GM18526 (cell line): Measurements from ENCODE around the gene PDGFB.

Experiments used
- POLR2A ChIP-seq: IDR thresholded peaks from 3 replicates; pipeline ENCODE4 v1.6.1; 2011; ENCODE audit not compliant: insufficient read length; ENCODE audit errors: extremely low read depth

The PDGFB gene

DNA sequence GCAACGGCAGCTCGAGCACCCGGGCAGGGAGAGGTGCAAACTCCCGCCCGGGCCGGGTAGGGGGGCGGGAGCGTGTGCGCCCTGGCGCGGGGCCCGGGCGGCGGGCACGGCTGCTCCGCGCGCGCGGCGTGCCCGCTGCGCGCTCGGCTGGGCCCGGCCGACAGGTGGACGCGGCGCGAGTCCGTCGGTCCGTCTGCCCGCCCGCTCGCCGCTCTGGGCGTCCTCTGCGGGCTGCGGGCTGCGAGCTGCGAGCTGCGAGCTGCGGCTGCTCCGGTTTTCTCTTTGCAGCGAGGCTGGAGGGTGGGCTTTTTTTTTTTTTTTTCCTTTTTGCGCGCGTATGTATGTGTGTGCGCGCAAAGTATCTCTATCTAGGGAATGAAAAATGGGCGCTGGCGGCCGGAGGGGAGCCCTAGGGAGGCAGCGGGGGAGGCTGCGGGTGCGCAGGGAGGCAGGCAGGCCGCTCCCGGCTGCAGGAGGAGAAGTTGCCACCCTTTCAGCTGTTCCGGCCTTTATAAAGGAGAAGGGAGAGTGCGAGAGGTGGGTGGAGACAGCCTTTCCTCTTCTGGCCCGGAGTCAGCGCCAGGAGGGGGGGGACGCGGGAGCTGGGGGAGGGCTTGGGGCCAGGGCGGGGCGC is at the start of gene PDGFB:
Gene PDGFB (minus strand): TSS at position 487 of the 634 bp plus-strand sequence. CDS start 1,019 bp downstream, outside the sequence.
- TF ChIP-seq POLR2A, result no peak

DNA sequence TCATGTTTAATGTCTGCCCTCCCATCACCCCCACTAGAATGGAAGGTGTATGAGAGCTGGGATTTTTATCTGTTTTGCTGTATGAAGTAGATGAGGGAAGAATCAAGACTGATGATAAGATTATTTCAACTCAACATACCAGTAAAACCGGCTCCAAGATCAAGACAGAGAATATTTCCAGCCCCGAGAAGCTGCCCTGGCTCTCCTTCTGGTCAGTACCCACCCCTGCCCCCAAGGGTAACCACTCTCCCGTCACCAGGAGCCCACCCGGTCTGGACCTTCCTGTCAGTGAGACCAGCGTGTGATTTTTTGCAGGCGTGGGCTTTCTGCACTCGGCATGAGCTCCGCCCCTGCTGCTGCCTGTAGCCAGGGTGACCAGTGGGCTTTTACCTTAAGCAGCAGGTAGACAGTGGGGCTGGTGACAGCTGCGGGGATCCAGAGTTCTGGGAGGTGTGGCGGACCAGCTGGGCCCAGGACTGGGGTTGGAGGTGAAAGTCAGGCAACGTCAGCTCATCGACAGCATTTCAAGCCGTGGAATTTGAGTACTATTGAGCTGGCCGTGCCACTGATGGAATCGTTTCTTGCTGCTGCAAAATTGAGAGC is 49.1 kb upstream of the PDGFB start:
- TF ChIP-seq POLR2A, result no peak

DNA sequence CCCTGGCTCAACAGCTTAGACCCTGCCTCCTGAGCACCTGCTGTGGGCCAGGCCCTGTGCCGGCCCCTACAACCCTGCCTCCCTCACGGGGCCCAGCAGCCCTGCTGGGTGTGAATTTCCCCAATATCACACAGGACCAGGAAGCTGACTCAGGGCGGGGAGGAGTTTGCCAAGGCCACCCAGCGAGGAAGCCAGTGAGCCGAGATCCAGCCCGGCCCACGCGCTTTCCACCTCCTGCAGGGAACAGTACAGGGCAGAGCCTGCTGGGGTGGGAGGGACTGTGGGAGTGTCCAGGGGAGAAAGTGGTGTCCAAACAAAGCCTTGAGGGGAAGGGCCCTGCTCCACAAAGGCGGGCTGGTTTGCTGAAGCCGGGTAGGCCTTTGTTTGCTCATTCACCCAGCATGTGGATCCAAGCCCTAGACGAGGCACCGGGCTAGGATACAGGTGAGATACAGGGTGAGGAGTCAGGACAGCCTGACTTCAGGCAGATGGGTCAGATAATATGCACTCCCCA is 47.8 kb upstream of the PDGFB start:
- no peak for TF ChIP-seq POLR2A

DNA sequence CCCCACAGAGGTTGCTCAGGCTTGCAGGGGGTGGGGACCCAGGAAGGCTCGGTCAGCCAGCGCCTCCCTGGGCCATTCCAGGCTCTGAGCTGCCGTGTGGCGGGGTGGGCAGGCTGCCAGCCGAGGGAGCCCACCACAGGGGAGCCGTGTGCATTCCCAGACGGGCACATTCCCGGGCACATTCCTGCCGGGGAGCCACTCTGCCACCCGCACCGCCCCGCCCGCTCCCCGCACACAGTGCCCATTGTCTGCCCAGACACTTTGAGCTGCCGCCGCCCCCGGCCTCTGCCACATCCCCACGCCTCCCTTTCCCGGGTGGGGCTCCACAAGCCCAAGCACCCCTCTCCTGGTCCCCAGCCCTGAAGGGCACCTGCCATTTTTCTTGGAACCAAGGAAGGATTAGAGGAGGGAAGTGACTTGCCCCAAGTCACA is 47.3 kb upstream of the PDGFB start:
- no peak for TF ChIP-seq POLR2A

DNA sequence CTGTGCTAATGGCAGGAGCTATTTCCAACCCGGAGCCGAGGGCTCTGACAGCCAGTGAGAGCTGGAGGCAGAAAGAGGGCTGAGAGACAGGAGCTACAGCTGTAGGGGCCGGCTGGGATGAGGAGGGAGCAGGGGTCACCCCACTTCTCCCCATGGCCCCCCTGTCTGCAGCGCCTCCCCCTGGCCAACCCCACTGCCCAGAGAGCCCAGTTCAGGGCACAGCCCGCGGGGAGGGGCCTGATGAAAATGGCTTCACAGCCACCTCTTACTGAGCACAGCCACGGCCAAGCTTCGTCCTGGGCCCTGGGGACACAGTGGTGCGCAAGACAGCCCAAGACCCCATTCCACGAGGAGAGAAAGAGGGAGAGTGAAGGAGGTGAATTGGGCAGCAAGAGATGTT is 46.7 kb upstream of the PDGFB start:
- no peak for TF ChIP-seq POLR2A

DNA sequence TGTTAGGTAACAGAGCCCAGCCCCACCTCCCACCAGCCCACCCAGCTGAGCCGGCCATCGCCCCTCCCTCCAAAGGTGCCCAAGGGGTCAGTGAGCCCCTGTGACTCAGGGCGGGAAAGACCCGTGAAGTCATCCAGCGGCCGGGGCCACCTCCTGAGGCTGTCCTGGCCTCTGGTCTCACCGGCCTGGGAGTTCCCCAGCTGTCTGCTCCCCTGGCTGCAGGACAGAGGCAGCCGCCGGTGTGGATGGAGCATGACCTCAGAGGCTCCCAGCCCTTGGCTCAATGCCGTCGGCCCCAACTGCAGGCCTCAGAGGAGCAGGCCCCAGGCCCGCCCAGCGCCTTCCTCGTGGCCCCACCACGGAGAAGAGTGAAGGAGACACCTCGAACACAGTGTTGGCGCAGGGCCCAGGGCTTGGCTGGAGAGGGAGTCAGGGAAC is 46.0 kb upstream of the PDGFB start:
- no peak for TF ChIP-seq POLR2A

DNA sequence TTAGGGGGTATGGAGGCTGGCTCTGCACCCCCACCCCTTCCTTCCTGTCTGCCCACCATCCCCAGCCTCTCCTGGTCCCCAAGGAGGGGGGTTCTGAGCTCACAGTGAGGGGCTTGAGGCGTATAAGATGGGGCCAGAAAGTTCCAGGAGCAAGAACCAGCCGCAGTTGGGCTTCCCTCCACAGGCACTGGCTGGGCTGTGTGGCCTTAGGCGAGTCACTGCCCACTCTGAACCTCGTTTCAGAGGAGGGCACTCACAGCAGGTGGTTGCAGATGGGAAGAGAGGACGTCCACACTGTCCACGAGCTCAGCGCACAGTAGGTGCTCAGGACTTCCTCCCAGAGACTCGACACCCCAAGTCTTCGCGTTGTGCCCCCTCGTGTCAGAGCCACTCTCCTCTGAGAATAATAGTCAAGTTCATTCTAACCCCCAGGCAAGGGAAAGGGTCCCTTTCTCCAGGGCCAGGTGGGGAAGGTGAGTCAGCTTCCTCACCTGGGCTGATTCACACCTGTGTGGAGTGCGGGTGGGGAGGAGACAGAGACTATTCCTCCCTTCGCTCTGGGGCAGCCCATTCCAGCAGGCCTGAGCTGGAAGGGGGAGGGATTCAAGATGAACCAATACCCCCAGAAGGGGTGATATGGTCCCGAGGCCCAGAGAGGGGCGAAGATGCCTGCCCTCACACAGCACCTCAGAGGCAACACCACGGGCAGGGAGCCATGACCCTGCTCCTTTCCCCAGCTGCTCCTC is 45.4 kb upstream of the PDGFB start:
- no peak for TF ChIP-seq POLR2A

DNA sequence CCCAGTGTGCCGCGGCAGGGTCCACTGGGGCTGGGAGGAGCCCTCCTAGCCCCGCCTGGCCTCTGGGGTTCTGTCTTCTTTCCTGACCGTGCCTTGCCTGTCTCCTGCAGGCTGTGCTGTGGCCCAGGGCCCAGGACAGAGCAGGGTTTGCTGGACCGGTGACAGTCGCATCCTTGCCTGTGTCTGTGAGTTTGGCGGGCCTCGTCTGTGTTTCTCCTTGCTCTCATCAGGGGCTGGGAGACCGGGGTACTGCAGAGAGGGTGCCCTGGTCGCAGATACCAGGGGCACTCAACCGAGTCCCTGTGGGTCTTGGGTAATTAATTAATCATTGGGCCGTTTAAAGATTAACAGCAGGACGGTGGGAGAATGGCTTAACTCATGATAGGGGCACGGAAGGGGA is 44.8 kb upstream of the PDGFB start:
- no peak for TF ChIP-seq POLR2A

DNA sequence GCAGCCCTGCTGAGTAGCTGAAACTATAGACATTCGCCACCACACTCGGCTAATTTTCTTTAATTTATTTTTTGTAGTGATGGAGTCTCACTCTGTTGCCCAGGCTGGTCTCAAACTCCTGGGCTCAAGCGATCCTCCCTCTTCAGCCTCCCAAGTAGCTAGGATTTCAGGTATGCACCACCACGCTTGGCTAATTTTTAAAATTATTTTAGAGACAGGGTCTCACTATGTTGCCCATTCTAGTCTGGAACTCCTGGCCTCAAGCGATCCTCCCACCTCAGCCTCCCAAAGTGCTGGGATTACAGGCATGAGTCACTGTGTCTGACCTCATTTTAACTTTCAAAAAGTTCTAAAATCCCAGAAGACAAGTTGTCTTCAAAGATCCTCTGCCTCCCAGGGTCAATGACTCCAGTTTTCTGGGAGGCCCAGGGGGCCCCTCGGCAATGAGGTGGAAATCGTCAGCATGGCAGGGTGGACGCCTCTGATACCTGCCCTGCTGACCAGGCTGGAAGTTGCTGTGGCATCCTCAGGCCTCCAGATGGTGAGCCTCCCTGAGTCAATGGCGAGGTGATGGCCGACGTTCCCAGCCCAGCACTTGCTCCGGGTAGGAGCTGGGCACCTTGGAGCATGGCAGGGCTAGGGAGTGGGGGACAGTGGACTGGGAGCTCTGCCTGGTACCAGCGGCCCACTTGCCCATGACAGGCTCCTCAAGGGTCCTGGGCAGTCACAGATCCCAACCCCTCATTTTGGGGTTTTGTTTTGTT is 43.5 kb upstream of the PDGFB start:
- no peak for TF ChIP-seq POLR2A

DNA sequence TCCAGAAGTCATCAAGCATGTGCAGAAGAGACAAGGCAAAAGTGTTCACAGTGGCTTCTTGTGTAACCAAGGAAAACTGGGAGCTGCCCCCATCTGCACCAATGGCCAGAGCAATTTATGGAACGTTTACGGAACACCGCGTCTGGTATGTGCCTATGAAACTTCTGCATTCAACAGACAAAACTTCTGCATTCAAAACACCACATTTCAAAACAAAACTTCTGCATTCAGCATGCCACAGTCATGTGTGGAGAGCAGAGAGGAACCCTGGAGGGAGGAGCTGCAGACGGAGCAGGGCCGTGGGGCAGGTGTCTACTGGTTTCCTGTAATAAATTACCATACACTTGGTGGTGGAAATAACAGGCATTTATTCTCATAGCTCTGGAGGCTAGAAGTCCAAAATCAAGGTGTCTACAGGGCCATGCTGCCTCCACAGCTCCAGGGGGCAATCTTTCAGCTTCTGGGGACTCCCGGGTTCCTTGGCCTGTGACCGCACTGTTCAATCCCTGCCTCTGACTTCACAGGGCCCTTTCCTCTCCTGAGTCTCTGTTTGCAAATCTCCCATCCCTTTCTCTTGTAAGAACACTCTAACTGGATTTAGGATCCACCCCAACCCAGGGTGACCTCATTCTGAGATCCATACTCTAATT is 42.4 kb upstream of the PDGFB start:
- no peak for TF ChIP-seq POLR2A

DNA sequence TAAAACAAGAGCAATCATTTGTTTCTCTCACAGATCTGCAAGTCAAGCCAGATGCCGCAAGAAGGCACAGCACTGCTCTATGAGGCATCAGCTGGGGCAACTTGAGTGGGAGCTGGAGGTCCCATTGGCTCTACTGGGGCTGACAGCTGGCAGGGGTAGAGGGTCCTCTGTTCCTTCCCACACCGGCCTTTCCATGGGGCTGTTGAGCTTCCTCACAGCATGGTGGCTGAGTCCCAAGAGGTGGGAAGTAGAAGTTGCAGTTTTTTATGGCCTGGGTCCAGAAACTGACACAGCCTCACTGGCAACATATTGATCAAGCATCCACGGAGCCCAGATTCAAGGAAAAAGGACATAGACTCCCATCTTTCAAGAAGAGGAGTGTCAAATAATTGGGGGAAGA is 40.2 kb upstream of the PDGFB start:
- no peak for TF ChIP-seq POLR2A

DNA sequence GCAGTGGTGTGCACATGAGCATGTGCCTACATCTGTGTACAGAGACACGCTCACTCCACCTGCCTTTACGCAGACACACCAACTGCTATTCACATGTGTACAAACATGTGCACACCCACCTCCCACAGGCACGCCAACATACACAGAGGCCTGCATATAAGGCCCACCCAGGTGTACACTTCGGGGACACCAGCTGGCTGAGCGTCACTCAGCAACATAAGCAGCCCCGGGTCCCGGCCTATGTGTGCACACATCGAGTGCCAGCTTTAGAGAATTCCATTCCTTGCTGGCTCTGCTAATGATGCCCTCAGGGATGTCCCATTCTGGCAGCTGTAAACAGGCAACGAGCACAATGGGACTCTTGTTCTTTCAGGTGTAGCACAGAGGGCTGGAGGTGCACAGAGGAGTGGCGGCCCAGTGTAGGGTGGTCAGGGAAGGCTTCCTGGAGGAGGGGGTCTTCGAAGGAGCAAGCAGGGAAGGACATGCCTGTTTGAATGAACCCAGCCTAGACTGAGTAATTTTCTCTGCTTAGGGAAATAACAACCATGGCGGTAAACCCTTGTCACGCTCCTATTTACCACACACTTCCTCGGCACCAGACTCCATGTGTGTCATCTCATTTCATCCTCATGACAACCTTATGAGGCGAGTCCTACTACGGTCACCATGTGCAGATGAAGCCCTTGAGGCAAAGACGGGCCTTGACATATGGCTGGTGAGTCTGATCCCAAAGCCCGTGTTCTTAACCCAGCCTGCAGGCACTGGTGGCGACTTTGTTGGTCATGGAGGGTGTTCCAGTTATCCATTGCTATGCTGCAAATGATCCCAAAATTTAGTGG is 39.6 kb upstream of the PDGFB start:
- TF ChIP-seq POLR2A, result no peak

DNA sequence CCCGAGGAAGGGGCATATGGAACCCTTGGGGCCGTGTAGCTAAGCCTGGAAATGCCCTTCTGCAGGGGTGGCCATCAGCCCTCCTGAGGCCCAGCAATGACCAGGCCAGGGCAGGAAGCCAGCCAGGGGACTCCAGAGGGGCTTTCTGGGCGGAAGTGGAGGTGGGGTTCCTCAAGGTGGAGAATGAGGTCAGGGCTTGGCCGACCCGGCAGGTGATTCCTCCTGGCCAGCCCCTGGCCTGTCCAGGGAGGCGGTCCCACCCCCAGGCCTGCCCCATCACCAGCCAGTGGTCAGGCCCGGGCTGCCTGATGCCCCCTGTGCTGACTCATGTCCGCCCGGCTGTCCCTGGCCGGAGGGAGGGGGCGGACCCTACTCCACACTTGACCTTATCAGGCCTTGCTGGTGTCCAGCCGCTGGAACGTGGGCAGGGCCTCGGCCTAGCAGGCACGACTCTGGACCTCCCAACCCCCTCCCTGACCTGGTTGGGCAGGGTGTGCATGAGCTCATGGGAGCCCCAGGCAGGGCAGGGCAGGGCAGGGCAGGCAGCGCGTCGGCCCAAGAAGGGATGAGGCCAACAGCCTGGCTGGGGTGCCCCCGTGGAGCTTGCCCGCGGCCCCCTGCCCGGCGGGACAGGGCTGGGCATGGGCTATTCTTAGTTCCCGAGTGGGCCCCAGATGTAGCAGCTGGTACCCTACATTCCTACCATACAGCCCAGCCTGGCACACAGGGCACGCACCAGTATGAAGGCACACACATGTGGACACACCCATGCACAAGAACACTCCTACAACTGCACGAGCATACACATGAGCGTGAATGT is 38.8 kb upstream of the PDGFB start:
- TF ChIP-seq POLR2A, result no peak

DNA sequence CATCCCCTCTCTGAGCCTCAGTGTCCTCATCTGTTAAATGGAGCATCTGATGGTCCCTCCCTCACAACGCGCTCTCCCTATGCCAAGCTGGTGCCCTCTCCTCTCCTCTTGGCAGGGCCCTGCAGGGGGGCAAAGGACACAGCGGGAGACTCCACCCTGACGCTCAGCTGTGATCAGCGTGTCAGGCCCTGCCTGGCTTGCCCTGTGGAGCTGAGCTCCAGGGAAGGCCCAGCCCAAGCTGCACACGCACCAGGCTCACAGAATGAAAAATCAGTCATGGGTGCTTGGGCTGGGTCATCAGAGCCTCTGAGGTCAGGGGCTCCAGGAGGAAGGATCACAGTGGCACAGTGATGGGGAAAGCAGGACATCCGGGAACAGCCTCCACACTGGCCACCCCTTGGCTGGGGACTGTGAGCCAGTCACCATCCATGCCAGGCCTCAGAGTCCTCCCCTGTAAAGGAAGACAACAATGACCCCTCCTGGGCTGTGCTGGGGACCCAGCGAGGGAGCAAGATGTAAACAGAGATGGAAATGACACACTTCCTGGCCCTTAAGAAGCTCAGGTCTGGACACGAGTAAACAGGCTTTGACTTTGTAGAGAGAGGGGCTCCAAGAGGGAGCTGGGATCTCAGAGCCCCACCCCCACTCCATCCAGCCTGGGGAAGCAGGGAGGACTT is 38.0 kb upstream of the PDGFB start:
- TF ChIP-seq POLR2A, result no peak
